CD4-positive, alpha-beta T cell treated with Interleukin-4 for 1 hour (primary cell): ENCODE results near the gene STEEP1.

Source experiments
- DNase-seq, 2 donors: peaks; one replicate each; pipeline ENCODE4 v3.0.0-alpha.2; 2020 to 2022

The STEEP1 gene

GRCh38 chrX:119565107-119565663 lies at the start of gene STEEP1:
Gene STEEP1 (minus strand): TSS chrX:119565409. CDS start chrX:119565355, 54 bp downstream.
- DNase-seq, result peak; percentile 87 to 90

- no peak for DNase-seq
Measured at GRCh38 chrX:119614776-119615175, 49.6 kb upstream of the STEEP1 start.

- no peak for DNase-seq
Measured at GRCh38 chrX:119607018-119607389, 41.8 kb upstream of the STEEP1 start.

DNA sequence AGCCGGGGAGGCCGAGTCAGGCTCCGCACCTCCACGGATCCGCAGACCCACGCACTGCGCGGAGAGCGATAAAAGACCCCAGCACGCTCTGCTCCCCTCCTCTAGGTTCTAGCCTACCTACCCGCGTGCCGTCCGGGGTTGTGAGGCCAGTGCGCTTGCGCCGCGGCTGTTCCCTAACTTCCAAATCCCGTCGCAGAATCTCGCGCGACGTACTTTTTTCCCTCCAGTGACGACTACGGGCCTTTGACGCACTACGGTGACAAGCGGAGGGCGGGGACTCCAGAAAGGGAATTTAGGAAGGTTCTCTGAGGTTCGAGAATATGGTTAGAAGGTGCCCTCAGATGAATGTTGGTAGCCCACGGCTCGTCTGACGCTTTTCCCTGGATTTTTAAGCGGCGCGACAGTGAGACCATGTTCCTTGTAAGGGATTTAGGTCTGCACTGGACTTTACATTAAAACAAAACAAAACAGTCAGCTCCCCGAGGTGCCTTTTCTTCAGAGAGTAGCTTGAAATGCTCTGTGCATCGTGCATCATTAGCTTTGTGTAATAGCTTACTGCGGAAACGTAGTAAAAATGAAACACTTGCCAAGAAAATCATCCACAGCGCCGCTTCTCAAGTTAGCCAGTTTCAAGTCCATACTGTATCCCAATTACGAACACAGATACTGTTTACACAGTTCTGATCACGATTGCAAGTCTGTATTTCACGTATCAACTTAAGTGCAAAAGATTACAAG lies 41.2 kb upstream of the STEEP1 start, which contains the start of gene NKRF:
NKRF (minus strand) TSS at position 145 of the 738 bp plus-strand sequence.
- peak; percentile 93 to 94 for DNase-seq

- DNase-seq, result peak; percentile 52 to 53
Measured at GRCh38 chrX:119605464-119606279, 40.5 kb upstream of the STEEP1 start.

- peak in 1 of 2 donors; percentile 38 for DNase-seq
Measured at GRCh38 chrX:119604766-119605463, 39.7 kb upstream of the STEEP1 start.

DNA sequence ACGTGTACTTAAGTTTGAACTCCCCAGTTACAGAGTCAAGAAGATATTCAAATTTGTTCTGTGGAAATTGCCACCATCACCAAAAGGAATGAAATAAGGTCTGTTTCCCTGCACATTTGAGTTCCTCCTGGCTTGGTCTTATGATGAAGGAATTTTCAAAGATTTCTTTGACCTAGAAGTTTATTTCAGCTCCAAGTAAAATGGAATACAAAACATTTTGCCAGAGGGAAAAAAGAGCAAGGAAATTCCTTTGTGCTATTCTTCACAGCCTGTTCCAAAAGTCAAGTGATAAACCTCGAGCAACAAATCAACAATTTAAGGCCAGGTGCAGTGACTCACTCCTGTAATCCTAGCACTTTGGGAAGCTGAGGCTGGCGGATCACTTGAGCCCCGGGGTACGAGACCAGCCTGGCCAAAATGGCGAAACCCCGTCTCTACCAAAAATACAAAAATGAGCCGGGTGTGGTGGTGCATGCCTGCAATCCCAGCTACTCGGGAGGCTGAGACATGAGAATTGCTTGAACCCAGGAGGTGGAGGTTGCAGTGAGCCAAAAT lies 37.6 kb upstream of the STEEP1 start:
- no peak for DNase-seq

DNA sequence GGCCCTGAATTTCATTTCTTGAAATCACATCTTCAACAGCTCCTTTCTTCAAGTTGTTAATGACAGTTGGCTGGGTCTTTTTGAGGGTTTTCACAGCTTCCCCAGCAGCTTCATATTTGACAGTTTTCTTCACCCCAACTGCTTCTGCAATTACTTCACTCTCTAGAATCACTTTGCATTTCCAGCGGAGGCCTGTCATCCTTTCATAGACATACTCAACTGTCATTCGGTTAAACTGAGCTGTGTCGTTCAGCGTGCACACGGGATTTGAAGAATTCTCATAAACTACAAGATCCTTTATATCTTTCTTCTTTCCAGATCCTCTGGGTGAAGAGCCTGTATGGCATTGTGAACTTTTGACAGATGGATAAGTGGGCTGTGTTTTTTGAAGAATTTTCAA lies 24.6 kb upstream of the STEEP1 start:
- no peak for DNase-seq

- DNase-seq, result no peak
Measured at GRCh38 chrX:119583431-119584059, 18.3 kb upstream of the STEEP1 start.

DNA sequence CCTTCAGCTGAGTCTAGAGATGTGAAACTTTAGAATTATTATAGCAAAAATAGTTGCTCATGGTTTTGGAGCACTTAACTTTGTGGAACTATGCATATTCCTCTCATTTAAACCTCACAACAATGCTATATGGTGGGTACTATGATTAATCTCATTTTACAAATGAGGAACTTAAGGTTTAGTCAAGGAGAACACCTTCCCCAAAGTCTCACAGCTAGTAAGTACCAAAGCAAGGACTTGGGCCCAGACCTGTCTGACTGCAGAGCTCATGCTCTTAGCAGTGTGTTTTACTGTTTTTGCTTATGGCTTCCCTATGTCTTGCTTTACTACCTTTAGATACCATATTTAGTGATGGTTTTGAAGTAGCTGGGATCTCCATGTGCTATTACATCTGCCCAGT lies 14.2 kb upstream of the STEEP1 start:
- no peak for DNase-seq

GRCh38 chrX:119574394-119575266 lies 9.4 kb upstream of the STEEP1 start, which contains the start of gene UBE2A:
Gene UBE2A (plus strand): TSS chrX:119574563. CDS start chrX:119574712, 149 bp downstream.
- DNase-seq, result peak; percentile 91 to 92

DNA sequence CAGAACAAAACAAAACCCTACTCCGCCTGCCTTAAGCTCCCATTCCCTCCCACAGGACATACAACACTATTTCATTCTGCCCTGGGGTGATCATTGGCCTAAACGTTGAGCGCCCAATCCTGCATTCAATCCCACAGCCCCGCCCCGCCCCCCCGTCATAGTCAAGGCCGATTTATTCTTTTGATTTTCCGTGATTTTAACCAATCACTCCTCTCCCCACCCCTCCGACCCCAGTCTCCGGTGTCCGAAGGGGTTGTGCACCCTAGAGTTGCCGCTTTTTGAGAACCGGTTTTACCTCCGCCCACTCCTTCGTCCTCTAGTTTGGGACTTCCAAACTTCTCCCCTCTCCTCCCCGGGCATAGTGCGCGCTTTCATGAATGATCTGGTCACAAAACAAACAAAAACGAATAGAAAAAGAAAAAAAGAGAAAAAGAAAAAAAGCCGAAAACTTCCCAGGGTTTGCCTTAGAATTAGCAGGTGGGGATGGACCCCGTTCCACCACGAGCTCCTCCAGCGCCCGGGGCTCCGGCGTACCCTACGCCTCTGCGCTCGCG lies 8.7 kb upstream of the STEEP1 start:
- peak in 1 of 2 donors; percentile 11 for DNase-seq

DNA sequence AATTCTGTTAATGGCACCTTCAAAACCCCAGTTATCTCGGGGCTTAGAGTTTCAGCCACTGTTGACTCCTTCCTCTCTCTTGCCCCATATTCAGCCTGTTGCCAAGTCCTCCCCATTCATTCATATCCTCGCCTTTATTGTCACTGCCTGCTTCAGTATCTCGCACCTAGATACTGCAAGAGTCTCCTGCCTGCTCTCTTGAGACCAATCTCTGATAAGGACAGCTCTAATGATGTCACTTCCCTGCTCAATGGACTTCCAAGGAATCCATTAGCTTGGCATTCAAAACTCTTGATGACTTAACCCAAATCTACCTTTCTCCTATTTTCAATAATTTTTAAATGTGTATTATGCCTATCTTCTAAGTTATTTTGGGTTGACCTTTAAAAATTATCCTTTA lies 8.0 kb upstream of the STEEP1 start:
- DNase-seq, result no peak

GRCh38 chrX:119570351-119570835 lies 5.2 kb upstream of the STEEP1 start:
- DNase-seq, result no peak

DNA sequence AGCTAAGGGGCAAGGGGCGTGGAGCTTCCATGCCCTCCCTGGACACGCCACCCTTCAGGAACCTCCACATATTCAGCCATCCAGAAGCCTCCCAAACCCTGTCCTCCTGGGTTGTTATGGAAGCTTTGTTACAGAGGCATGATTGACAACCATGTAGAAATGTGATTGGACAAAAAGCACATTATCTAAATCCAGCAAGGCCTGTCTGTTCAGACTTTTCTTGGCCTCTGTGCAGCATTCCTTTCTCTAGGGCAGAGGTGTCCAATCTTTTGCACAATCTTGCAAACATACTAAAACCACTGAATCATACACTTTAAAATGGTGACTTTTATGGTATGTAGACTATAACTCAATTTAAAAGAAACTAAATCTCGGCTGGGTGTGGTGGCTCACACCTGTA lies 12.7 kb downstream of the STEEP1 start:
- no peak for DNase-seq

- DNase-seq, result no peak
Measured at GRCh38 chrX:119549327-119550016, 15.7 kb downstream of the STEEP1 start.

GRCh38 chrX:119541188-119541587 lies 24.0 kb downstream of the STEEP1 start:
- DNase-seq, result no peak

- DNase-seq, result peak in 1 of 2 donors; percentile 6
Measured at GRCh38 chrX:119539872-119540271, 25.3 kb downstream of the STEEP1 start.

- no peak for DNase-seq
Measured at GRCh38 chrX:119537487-119537886, 27.7 kb downstream of the STEEP1 start.
